NK-92 (cell line): ENCODE results near the gene SERPINA6.
"Not testable (repeated sequence)": the region's sequence is repeated elsewhere in the genome, so short reads cannot be mapped to it uniquely, and the experiment has no call there.

Experiments used
- DNase-seq: peaks from one replicate; lab custom pipeline; 2025; ENCODE audit not compliant: unreplicated experiment; lab: John Stamatoyannopoulos, UW

The SERPINA6 gene

GRCh38 chr14:94322648-94323570 lies at the start of gene SERPINA6:
TSS of gene SERPINA6 (minus strand) at chr14:94323336. CDS start at chr14:94314648, 8,688 bp downstream.
- no peak for DNase-seq

- no peak for DNase-seq
These were observed 49.0 kb upstream of the SERPINA6 start for GRCh38 chr14:94372021-94372605.

- DNase-seq: no peak
These were observed 47.4 kb upstream of the SERPINA6 start for GRCh38 chr14:94370524-94370910.

- DNase-seq: not testable (repeated sequence)
These were observed 46.8 kb upstream of the SERPINA6 start for GRCh38 chr14:94369766-94370523.

- DNase-seq: no peak
These were observed 45.8 kb upstream of the SERPINA6 start for GRCh38 chr14:94368956-94369355.

GRCh38 chr14:94368243-94368590 lies 45.1 kb upstream of the SERPINA6 start:
- DNase-seq: no peak

GRCh38 chr14:94367347-94368242 lies 44.5 kb upstream of the SERPINA6 start:
- DNase-seq: no peak

GRCh38 chr14:94366146-94366915 lies 43.2 kb upstream of the SERPINA6 start, which contains the start of gene SERPINA2:
TSS of gene SERPINA2 (minus strand) at chr14:94366698.
- DNase-seq: no peak

- no peak for DNase-seq
These were observed 42.5 kb upstream of the SERPINA6 start for GRCh38 chr14:94365624-94366023.

- no peak for DNase-seq
These were observed 41.8 kb upstream of the SERPINA6 start for GRCh38 chr14:94364964-94365363.

GRCh38 chr14:94364037-94364436 lies 40.9 kb upstream of the SERPINA6 start:
- no peak for DNase-seq

GRCh38 chr14:94363151-94363624 lies 40.1 kb upstream of the SERPINA6 start:
- no peak for DNase-seq

- DNase-seq: no peak
These were observed 39.5 kb upstream of the SERPINA6 start for GRCh38 chr14:94362614-94363133.

GRCh38 chr14:94361682-94362081 lies 38.5 kb upstream of the SERPINA6 start:
- DNase-seq: no peak

- no peak for DNase-seq
These were observed 37.9 kb upstream of the SERPINA6 start for GRCh38 chr14:94360945-94361565.

GRCh38 chr14:94357166-94357565 lies 34.0 kb upstream of the SERPINA6 start:
- no peak for DNase-seq

- DNase-seq: no peak
These were observed 33.4 kb upstream of the SERPINA6 start for GRCh38 chr14:94356379-94357056.

- DNase-seq: no peak
These were observed 32.2 kb upstream of the SERPINA6 start for GRCh38 chr14:94355191-94355794.
